GM10847 (cell line): Measurements from ENCODE around the gene ULBP1.

Experiments
- POLR2A ChIP-seq: IDR thresholded peaks from 2 replicates; pipeline ENCODE4 v1.6.1; 2011; ENCODE audit not compliant: insufficient read length; ENCODE audit errors: extremely low read depth

The ULBP1 gene

DNA sequence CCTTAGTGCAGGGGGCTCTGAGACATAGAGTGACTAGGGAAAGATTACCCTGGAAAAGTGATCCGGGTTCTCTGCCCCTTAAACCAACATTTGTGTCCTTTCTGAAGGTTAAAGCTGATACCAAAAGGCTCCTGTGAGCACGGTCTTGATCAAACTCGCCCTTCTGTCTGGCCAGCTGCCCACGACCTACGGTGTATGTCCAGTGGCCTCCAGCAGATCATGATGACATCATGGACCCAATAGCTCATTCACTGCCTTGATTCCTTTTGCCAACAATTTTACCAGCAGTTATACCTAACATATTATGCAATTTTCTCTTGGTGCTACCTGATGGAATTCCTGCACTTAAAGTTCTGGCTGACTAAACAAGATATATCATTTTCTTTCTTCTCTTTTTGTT is 15.1 kb upstream of the ULBP1 start:
- no peak for TF ChIP-seq POLR2A

DNA sequence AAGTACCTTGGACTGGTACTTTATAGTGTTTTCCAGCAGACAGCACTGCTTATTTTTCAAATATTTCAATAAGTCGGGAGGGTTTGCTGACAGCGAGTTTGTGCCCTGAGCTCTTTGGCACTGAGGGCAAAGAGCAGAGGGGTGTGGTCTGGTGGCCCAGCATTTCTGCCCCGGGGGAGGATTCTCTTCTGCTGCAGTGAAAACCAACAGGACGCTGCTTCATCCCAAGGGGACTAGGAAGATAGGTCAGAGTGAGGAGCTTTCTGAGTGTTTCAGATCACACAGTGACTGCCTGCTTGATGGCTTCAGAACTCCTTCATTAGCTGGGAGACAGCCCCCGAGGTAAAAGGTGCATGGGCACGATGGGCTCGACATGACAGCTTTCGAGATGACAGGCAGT is 13.3 kb upstream of the ULBP1 start:
- no peak for TF ChIP-seq POLR2A

DNA sequence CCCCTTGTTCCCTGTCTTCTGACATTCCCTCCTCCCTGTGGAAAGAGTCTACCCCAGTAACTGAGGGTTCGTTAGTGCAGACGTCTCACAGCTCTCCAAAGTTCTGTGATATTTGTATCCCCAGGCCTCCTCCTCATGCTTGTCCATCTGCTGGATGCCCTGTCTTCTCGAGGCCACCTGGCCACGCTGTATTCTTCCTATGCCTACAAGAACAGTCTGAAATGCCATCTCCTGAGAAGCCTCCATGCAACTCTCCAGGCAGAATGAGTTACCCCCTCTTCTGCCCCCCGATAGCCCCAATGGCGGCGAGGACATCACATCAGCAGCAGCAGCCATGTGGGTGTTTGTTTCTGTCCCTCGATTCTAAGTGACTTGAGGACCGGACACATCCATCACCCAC is 12.6 kb upstream of the ULBP1 start:
- no peak for TF ChIP-seq POLR2A

DNA sequence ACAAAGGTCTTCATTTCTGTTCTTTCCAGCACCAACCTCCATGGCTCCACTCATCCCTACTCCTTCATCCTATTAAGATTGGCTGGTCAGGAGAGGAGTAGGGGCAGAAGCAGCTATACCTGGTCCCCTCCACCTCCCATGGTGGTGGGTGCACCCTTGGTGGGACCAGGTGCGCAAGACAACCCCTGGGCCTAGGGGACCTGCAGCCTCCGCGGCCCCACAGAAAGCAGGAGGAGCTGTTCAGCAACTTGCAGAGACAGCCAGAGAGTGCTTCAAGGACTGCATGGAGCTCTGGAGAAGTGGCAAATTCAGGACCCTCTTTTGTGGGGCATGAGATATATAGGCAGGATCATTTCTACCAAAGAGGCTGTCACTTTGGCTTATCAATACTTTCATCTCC is 12.1 kb upstream of the ULBP1 start:
- TF ChIP-seq POLR2A = no peak

DNA sequence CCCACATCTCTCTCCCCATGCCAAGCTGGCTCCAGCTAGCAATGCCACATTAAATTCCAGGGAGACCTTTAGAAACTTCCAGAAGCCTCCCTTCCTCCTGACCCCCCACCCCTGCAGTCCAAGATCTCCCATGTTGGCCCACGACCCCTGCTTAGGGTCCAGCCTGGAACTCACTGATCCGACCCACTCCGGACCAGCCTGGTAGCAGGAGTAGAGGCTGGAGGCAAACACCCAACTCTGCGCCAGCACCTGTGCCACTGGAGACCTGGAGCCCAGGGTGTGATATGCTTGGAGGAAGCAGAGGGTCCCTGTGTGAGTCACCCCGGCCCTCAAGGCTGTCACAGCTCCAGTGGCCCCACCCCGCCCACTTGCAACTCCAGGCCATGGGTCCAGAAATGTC is 3.3 kb upstream of the ULBP1 start:
- TF ChIP-seq POLR2A = no peak

DNA sequence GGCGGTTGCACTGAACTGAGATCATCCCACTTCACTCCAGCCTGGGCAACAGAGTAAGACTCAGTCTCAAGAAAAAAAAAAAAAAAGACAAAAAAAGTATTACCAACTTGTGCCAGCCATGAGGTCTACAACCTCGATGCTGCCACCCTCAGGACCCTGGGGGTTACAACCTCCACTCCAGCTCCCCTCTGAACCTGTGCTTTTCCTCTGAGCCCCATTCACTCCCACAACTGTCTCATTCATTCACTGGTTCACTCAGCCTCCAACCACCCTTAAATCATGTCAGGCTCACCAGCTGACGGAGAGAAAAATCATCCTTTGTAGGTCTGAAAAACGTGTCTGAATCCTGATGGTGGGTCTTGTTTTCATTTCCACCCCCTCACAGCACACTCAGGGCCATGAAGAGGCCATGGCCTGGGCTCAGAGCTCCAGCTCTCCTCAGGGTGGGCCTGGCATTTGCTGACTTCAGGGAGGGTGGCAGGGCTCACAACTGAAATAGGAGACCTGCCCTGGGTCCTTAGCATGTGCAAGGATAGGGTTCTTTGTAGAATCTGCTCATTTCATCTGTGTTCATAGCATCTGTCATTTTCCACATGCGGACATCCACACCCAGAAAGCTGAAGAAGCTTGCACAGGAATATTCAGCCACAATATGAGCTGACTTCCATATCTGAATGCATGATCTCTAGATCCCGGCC is 1.9 kb upstream of the ULBP1 start:
- no peak for TF ChIP-seq POLR2A

DNA sequence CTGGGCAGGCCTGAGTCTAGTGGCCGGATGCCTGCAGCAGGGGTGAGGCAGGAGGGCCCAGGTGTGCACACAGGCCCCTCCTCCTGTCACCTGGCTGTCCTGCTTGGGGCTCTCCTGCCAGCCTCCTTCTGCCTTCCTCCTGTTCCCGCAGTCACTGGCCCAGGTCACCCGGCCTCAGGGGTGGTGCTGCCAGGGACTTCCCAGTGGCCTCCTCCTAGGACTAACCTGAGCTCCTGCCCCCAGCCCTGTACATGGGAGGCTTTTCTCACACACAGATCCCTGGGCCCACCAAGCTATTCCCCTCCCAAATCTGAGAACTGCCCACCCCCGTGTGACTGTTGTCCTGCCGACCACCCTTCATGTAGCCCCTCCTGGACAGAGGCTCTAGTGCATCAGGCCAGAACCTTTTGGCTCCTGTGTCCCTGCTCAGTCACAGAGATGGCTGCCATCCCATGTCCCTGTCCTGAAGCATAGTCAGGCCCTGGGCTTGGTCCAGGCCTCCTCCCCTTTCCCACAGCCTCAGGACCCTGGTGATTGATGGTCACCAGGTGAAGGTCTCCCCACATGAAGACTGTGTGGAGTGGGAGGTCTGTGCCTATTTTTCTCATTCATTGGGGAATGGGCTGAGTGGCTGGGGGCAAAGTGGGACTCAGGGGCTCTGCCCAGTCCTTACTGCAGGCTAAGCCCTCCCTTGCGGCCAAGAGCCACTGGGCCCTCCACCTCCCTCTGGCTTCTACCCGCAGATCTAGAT is 1.1 kb upstream of the ULBP1 start:
- no peak for TF ChIP-seq POLR2A

DNA sequence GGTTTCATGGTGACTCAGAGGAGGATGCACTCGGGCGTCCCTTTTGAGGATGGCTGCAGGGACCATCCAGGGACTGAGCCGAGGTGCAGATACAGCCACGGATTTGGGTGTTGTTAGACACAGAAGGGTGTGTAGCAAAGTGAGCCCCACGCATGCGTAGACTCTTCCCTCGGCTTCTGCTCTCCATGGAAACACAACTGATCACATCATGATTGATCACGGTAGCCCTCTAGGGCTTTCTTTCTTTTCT is 606 bp upstream of the ULBP1 start:
- TF ChIP-seq POLR2A = no peak

DNA sequence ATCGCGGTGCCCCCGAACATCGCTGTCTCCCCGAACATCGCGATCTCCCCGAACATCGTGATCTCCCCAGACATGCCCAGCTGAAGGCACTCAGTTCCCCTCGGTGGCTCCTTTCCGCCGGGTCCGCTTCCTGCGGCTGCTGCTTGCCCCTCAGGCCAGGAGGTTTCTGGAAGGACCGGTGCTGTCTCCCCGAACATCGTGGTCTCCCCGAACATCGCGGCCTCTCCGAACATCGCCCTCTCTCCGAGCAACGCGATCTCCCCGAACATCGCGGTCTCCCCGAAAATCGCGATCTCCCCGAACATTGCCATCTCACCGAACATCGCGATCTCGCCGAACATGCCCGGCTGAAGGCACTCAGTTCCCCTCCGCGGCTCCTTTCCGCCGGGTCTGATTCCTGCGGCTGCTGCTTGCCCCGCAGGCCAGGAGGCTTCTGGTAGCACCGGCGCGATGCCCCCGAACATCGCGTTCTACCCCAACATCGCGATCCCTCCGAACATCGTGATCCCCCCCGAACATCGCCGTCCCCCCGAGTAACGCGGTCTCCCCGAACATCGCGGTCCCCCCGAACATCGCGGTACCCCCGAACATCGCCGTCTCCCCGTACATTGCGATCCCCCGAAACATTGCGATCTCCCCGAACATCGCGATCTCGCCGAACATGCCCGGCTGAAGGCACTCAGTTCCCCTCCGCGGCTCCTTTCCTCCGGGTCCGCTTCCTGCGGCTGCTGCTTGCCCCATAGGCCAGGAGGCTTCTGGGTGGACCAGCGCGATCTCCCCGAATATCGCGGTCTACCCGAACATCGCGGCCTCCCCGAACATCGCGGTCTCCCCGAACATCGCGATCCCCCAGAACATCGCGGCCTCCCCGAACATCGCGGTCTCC is 808 bp downstream of the ULBP1 start:
- no peak for TF ChIP-seq POLR2A

DNA sequence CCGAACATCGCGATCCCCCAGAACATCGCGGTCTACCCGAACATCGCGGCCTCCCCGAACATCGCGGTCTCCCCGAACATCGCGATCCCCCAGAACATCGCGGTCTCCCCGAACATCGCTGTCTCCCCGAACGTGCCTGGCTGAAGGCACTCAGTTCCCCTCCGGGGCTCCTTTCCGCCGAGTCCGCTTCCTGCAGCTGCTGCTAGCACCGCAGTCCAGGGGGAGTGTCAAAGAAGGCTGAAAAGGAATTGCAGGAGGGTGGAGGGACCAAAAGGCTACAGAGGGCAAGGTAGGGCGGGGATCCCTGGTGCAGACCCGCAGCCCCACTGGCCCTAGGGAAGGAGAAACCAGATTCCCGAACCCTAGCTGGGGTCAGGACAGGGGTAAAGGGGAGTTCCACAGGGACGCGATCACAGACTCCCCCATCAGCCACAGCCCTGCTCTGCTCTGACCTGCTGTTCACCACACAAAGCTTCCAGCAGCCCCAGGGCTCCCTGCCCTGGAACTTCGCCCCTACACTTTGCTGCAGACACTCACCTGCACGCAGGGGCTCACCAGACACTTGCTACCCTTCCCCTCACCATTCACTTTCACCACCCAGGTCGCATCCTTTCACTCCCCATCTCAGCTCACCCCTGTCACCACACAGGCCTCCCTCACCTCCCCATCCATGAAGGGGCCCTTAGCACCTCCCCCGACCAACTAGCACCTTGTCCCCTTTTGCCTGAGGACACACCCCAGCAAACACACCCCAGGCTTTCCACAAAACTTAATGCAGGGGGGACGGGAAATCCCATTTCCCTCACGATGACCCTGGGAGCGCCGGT is 1.7 kb downstream of the ULBP1 start:
- TF ChIP-seq POLR2A = no peak

DNA sequence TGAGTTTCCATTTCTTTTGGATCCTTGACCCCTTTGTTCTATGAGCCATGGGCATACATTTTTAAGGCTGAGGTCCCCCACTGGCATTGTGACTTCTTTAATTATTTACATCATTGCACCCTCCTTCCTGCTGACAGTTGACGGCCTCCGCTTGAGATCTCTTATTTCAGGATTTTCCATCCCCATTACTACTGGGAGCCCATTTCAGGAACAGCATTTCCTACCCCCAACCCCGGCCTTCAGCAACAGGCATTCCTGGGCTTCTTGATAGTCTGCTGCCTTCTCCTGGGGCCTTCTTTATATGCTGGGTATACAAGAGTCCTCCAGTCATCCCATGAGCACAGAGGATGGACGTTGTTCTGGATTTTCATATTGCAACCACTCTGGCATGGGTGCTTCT is 3.8 kb downstream of the ULBP1 start:
- no peak for TF ChIP-seq POLR2A

DNA sequence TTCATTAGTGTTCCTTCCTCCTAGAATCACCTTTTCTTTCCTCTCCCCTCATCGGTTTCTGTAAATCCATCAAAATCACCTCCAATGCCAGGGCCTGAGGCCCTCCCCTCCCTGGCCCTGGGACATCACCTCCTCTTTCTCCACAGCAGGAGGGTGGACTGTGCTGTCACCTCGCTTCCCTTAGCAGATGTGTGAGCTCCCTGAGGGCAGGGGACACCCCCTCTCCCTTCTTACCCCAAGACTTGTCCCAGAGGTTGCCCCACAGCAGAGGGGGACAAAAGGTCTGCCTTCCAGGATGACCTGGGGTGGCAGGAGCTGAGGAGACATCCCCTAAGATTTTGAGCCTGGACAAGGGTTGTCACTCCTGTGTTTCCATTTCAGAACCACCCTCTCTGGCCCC is 5.9 kb downstream of the ULBP1 start:
- no peak for TF ChIP-seq POLR2A

DNA sequence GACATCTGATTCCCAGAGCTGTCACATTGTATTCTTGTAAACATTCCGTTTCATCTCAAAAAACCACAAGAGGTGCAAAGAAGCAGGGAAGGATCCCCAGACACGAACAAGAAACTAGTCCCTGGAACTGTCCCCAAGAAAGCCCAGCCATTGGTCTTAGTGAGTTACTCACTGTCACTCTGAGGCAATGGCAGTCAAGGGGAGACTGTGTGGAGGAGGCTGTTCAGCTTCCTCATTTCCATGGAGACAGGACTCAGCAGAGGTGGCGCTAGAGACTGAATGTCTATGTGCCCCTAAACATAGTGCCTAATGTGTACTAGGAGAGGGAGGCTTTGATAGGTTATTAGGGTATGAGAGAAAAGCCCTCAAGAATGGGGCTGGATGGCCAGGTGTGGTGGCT is 11.1 kb downstream of the ULBP1 start:
- TF ChIP-seq POLR2A = no peak

DNA sequence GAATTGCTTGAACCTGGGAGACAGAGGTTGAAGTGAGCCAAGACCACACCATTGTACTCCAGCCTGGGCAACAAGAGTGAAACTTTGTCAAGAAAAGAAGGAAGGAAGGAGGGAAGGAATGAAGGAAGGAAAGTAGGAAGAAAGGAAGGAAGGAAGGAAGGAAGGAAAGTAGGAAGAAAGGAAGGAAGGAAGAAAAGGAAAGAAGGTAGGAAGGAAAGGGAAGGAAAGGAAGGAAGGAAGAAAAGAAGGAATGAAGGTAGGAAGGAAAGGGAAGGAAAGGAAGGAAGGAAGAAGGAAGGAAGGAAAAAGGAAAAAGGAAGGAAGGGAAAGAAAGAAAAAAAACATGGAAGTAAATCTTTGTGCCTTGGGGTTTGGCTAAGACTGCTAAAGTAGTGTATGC is 11.7 kb downstream of the ULBP1 start:
- TF ChIP-seq POLR2A = no peak

DNA sequence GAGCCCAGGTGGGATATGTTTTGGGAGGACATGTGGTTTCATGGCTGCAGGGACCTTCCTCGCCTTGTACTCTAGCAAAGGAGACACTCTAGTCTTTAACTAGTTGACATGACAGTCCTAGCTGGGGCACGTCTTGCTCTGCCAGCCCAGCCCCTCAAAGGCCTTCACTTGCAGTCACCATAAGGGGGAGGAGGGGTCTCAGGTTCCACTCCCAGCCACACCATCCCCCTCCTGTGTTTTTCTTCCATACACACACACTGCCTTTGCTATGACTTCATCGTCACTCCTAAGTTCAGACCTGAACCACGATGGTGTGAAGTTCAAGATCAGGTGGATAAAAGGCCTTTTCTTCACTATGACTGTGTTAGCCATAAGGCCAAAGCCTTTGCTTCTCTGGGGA is 13.5 kb downstream of the ULBP1 start:
- no peak for TF ChIP-seq POLR2A
